GM21723 (cell line): ENCODE results near the gene BDH1.
"Not testable (repeated sequence)": the region's sequence is repeated elsewhere in the genome, so short reads cannot be mapped to it uniquely, and the experiment has no call there.

Source experiments
- ATAC-seq: cut with Tn5 transposase; IDR thresholded peaks from one replicate; pipeline ENCODE4 v1.9.1; 2021; ENCODE audit warnings: mild to moderate bottlenecking, moderate library complexity; ENCODE audit not compliant: unreplicated experiment

BDH1 gene

GRCh38 chr3:197580253-197580691 lies 24.5 kb upstream of the BDH1 start:
- no peak for ATAC-seq

DNA sequence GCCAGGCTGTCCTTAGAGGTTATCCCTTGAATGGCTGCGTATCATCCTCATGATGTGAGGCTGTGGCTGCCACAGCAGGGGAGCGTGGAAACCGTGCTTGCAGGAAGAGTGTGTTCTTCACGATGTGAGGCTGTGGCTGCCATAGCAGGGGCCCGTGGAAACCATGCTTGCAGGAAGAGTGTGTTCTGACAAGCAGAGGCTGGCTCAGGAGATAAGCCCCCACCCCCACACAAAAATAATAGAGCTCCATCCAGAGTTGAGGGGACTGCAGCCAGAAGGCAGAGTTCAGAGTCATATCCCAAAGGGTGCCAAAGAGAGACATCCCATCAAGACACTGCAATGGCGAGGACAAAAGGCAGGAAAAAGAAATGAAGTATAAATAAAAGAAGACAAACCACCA lies 22.6 kb upstream of the BDH1 start:
- ATAC-seq: no peak

- no peak for ATAC-seq
These were observed 21.8 kb upstream of the BDH1 start for GRCh38 chr3:197577366-197578074.

DNA sequence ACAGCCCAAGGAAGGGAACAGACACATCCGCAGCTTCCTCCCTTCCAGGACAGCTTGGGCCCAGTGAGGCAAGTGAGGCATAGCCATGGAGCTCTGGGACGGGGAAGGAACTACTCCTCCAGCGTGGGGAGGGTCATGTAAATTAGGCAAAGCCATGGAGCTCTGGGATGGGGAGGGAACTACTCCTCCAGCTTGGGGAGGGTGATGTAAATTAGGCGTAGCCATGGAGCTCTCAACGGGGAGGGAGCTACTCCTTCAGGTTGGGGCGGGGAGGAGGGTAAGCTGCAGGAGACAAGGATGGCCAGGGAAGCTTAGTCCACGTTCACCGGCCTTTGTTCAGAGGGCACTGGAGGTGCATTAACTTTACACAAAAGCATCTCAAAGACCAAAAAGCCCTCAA lies 21.1 kb upstream of the BDH1 start:
- ATAC-seq: no peak

DNA sequence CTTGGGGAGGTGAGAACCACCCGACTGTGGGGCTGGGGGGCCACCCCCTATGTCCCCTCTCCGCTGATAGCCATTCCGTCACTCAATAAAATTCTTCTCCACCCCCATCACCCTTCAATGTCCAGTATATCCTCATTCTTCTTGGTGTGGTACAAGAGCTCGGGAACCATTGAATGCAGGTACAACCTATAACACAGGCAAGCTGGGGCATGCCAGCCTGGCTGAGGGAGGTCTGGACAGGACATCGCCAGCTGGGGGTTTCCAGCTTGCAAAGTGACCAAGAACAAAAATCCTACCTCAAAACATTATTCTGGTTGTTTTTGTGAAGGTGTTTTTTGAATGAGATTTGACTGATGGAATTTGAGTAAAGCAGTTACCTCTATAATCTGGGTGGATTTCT lies 19.6 kb upstream of the BDH1 start:
- no peak for ATAC-seq

GRCh38 chr3:197574396-197574991 lies 18.7 kb upstream of the BDH1 start:
- not testable (repeated sequence) for ATAC-seq

GRCh38 chr3:197573048-197573767 lies 17.4 kb upstream of the BDH1 start:
- ATAC-seq: no peak

- not testable (repeated sequence) for ATAC-seq
These were observed 16.1 kb upstream of the BDH1 start for GRCh38 chr3:197571880-197572172.

GRCh38 chr3:197571074-197571879 lies 15.5 kb upstream of the BDH1 start:
- ATAC-seq: not testable (repeated sequence)

DNA sequence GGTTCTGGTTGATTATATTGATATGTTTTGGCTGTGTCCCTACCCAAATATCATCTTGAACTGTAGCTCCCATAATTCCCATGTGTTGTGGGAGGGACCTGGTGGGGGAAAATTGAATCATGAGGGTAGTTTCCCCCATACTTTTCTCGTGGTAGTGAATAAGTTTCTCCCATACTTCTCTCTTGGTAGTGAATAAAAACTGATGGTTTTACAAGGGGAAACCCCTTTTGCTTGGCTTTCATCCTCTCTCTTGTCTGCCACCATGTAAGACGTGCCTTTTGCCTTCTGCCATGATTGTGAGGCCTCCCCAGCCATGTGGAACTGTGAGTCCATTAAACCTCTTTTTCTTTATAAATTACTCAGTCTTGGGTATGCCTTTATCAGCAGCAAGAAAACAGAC lies 13.7 kb upstream of the BDH1 start:
- not testable (repeated sequence) for ATAC-seq

DNA sequence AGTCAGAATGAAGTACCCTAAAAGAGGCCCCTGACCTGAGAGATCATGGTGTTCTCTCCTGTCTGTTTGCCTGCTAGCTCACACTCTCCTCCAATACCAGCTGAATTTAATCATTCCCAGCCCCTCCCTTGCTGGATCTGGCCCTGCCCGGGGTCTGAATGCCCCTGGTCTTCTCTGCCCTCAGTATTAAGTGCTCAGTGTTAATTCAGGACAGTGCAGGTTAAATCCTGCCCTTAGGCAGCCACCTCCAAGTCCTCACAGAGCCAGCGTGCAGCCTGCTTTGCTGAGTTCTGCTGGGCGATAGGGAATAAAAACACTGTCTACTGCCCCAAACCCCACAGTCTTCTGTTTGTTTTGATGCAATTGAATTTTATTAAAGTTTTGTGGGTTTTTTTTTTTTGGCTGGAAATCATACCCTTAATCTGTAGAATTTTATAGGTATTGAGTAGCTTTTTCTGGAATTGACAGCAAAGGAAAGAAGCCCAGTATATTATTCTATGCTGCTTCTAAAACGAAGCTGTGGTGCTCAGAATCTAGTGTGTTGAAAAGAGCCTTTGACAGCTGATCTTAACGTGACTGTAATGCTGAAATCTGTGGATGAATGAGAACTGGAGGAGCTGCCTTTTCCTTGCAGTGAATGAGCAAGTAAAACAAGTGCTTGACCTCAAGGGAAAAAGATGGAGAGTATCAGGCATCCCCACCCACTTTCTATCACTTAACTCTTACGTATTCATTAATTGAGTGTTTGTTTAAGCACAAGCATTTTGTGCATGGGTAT lies 12.3 kb upstream of the BDH1 start:
- ATAC-seq: no peak

- ATAC-seq: not testable (repeated sequence)
These were observed 10.4 kb upstream of the BDH1 start for GRCh38 chr3:197566155-197566554.

- no peak for ATAC-seq
These were observed 8.5 kb upstream of the BDH1 start for GRCh38 chr3:197564097-197564843.

- ATAC-seq: no peak
These were observed 6.9 kb upstream of the BDH1 start for GRCh38 chr3:197562398-197563251.

DNA sequence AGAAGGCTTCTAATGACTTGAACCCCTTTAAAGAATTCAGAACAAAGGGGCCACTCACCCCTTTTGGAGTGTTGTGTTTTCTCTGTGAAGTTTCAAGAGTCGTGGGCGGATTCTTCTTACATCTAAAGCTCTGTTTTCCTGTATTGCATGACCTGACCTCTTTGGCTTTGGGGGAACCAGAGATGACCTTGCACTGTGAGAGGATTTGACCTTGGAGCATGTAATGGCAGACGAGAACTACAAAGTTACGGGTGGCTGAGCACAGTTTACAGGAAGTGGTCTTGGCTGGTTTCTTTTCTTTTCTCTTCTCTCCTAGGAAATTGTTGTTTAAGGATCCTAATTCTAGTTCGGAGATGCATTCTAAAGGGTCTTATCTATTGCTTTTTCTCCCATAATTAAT lies 6.2 kb upstream of the BDH1 start:
- ATAC-seq: no peak

DNA sequence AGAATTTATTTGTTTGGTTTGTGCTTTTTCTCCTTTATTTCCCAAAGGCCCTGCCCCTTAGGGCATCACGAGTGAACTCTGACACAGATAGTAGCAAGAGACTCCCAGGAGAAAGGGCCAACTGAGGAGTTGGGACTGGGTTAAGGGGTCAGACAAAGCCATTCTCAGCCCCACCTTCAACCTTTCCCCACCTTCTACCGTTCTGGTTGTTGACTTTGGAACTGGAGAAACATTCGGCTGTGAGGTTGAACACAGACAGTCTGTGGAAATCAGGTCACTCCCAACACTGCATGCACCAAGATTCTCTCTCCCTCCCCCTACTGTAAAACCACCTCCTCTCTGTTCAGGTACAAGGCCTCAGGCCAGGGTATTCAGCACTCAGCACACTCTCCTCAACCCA lies 3.9 kb upstream of the BDH1 start:
- ATAC-seq: no peak

GRCh38 chr3:197554562-197555280 lies 1.0 kb downstream of the BDH1 start:
- peak; percentile 94 for ATAC-seq

- peak; percentile 0 for ATAC-seq
These were observed 1.6 kb downstream of the BDH1 start for GRCh38 chr3:197554196-197554561.
